Fibroblast of pulmonary artery (primary cell): ENCODE results near the gene GPRC5B.

ENCODE experiments used
- DNase-seq: peaks from one replicate; pipeline ENCODE4 v3.0.0-alpha.2; 2010; ENCODE audit warnings: low read depth
- H3K4me3 ChIP-seq: replicated peaks from 2 replicates; pipeline ENCODE4 v1.5.1; 2011; ENCODE audit warnings: low read depth, mild to moderate bottlenecking, control low read depth, low read length, moderate library complexity
- TF ChIP-seq, protein P1 (sequence below): IDR thresholded peaks from 2 replicates; pipeline ENCODE4 v1.5.1; 2011; ENCODE audit warnings: mild to moderate bottlenecking, control low read depth, low read length, inconsistent platforms; ENCODE audit errors: missing control alignments

GPRC5B gene

DNA sequence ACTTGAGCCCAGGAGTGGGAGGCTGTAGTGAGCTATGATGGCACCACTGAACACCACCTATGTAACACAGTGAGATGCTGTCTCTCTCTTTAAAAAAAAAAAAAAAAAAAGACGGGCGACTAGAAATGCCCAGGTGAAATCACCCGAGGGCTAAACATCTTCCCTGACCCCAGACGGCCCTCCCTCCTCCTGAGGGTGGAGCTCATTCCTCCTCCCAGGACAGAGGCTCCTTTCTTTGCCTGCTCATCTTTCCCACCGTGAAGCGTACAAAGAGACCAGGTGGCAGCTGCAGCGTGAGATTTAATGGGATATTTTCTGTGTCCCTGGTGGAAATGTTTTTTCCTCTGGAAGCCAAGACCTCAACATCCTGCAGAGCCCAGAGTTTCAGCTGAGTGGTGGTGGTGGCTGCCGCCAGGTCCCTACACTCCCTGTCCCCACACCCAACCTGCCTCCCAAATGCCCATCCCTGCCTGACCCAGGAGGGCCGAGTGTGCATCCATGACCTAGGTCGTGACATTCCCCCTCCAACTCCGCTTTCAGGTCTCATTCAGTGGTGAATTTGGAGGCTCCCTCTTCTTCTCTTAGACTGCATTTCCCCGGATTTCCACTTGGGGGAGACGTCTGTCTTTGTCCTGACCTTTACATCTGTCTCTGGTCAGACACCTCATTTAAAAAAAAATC, 14.4 kb upstream of the GPRC5B start:
- TF ChIP-seq, protein P1, sequence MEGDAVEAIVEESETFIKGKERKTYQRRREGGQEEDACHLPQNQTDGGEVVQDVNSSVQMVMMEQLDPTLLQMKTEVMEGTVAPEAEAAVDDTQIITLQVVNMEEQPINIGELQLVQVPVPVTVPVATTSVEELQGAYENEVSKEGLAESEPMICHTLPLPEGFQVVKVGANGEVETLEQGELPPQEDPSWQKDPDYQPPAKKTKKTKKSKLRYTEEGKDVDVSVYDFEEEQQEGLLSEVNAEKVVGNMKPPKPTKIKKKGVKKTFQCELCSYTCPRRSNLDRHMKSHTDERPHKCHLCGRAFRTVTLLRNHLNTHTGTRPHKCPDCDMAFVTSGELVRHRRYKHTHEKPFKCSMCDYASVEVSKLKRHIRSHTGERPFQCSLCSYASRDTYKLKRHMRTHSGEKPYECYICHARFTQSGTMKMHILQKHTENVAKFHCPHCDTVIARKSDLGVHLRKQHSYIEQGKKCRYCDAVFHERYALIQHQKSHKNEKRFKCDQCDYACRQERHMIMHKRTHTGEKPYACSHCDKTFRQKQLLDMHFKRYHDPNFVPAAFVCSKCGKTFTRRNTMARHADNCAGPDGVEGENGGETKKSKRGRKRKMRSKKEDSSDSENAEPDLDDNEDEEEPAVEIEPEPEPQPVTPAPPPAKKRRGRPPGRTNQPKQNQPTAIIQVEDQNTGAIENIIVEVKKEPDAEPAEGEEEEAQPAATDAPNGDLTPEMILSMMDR: peak; percentile 87

DNA sequence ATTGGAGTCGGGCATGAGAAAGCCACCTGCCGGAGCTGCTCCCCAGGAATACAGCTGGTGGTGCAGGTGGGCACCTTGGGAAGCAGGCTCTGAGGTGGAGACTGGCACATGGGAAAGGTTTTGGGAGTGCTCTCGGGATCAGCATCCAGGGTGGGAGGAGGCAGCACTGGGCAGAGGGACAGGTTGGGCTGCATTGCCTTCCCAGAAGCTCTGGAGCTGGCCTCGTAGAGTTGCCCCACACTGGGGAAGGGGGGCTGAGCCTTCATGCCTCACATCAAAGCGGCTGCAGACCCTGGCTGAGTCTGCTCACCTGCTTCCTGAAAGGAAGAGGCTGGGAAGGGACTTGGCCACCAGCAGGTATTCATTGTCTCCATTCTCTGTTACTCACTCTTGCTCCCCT, 13.5 kb upstream of the GPRC5B start:
- no peak overlapping the region for H3K4me3 ChIP-seq
- TF ChIP-seq, protein P1: no peak
- no peak for DNase-seq

More for the DNA sequence above, 14.4 kb upstream of the GPRC5B start:
- peak; percentile 62 for DNase-seq
- no peak overlapping the region for H3K4me3 ChIP-seq

DNA sequence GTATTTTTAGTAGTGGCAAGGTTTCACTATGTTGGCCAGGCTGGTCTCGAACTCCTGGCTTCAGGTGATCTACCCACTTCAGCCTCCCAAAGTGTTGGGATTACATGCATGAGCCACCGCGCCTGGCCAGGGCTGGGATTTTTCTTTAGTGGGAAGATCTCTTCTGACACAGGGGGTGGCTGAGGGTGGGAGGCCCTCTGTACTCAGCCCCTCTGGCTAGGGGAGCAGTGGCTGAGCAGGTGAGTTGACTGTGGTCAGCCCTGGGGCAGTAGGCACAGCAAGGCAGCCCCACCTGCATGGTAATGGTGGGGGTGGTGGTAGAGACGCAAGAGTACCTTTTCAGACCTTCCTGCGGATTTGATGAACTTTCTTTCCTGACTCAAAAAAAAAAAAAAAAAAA, 12.3 kb upstream of the GPRC5B start:
- no peak for DNase-seq
- no peak overlapping the region for H3K4me3 ChIP-seq
- TF ChIP-seq, protein P1: no peak

DNA sequence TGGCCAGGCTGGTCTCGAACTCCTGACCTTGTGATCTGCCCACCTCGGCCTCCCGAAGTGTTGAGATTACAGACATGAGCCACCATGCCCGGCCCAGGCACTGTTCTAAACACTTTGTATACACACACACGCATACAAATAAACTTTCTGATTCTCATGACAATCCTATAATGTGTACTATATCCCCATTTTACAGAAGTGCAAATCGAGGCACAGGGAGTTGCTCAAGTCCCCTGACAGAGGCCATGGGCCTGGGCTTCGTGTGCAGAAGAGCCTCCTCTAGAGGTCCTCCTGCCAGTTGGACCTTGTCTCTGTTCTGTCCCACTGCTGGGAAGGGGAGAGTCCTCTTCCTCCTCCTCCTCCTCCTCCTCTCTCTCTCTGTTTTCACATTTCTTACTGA, 9.9 kb upstream of the GPRC5B start:
- TF ChIP-seq, protein P1: no peak
- no peak overlapping the region for H3K4me3 ChIP-seq
- no peak for DNase-seq

DNA sequence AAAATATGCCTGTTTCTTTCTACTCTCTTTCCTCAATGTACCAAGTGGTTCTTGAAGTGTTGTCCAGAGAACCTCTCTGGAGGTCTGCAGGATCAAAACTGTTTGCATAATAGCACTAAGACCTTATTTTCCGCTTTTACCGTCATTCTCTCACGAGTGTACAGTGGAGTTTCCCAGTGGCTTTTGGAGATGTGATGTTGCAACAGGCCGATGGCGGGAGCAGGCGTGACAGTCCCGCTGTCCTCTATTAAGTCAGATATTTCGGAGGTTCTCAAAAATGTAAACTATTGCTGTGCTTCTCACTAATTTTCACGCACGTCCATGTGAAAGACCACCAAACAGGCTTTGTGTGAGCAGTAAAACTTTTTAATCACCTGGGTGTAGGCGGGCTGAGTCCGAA, 8.3 kb upstream of the GPRC5B start:
- no peak overlapping the region for H3K4me3 ChIP-seq
- no peak for DNase-seq
- TF ChIP-seq, protein P1: no peak

DNA sequence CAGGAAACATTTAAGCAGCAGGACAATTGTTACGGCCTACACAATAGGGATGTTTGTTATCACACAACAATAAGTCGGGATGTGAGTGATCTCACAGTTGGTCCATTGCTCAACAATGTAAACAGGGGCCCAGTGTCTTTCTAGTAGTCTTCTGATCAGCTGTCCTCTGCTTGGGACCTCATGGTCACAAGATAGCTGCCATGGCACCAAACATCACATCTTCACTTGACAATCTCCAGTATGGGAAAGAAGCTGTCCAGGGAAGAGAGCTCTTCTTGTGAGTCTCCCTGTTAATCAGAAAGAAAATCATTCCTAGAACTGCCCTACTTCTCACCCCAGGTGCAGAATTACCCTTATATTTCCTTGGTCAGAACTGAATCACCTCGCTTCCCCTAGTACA, 6.3 kb upstream of the GPRC5B start:
- no peak overlapping the region for H3K4me3 ChIP-seq
- TF ChIP-seq, protein P1: no peak
- DNase-seq: no peak

DNA sequence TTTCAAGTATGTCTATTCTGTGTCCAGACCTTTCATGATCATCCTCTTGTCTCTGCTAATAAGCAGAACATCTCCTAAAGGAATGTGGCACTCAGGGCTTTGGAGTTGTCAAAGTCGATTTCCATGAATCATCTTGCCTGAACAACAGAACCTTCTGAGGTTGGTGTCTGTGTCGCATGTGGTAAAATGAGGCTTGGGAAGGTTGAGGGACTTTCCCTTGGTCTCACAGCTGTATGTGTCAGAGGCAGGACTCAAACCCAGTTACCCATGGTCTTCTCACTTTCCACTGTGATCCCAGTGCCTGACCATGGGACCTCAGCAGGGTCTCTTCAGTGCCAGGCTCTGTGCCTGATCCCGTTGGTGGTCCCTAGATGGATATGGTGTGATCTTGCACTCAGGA, 4.2 kb upstream of the GPRC5B start:
- no peak for DNase-seq
- H3K4me3 ChIP-seq: no peak overlapping the region
- TF ChIP-seq, protein P1: no peak
